GM18951 (cell line): ENCODE results near the gene ASPG.

Experiments
- POLR2A ChIP-seq: IDR thresholded peaks from 4 replicates; pipeline ENCODE4 v1.6.1; 2011; ENCODE audit warnings: mild to moderate bottlenecking; ENCODE audit not compliant: insufficient read length, insufficient read depth; ENCODE audit errors: extremely low read depth
- in situ Hi-C: fragments of 300-500 bp; cut with MboI; formaldehyde crosslinking; loops from one replicate; pipeline ENCODE4 v1.12.0; 2022; ENCODE audit warnings: low sequenced_read_pairs, mixed read lengths, inconsistent platforms; ENCODE audit not compliant: unreplicated experiment

The ASPG gene

DNA sequence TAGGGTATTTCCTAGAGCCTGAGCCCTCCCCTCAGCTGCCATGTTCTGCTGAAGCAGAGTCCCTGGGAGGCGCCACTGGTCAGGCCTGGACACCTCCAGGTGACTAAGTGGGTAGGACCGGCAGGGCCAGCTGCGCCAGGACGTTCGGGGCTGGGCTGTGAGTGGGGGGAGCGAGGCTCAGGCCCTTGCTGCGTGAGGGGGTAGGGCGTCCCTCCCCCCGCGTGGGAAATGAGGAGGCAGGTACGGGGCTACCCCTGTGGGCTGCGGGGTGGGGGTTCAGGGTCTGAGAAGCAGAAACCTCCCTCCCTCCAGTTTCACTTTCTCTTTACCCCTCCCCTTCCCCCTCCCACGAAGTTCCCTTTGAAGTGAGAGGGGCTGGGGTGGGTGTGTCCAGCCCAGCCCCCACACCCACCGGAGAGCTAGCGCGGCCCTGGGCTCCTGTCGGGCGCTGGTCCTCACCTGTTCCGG is 30.8 kb downstream of the ASPG start:
- in situ Hi-C loops, result no loop called here
- TF ChIP-seq POLR2A, result no peak

DNA sequence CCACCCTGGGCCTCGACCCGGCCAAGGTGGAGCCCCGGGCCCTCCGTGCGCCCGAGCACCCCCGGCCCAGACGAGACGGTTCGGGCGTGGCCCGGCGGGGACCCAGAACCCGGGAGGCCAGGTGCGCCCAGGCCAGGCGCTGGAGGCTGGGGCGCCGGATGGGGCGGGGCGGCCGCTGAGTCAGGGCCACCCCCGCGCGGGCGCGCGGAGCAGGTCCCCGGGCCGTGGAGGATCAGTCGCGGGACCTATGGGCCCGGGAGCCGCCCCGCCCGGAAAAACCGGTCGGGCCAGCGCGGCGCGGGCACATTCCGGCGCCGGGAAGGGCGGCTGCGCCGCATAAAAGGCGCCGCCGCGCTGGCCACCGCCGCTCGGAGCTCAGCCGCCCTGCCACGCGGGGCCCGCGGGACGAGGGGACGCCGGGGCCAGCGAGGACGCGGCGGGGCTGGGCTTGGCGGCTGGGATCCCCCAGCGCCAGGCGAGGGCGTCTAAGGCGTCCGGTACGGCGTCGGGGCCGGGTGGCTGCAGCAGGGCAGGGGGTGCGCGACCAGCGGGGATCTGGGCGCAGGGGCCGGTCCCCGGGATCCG is 31.3 kb downstream of the ASPG start:
- in situ Hi-C loops, result no loop called here
- TF ChIP-seq POLR2A, result no peak

DNA sequence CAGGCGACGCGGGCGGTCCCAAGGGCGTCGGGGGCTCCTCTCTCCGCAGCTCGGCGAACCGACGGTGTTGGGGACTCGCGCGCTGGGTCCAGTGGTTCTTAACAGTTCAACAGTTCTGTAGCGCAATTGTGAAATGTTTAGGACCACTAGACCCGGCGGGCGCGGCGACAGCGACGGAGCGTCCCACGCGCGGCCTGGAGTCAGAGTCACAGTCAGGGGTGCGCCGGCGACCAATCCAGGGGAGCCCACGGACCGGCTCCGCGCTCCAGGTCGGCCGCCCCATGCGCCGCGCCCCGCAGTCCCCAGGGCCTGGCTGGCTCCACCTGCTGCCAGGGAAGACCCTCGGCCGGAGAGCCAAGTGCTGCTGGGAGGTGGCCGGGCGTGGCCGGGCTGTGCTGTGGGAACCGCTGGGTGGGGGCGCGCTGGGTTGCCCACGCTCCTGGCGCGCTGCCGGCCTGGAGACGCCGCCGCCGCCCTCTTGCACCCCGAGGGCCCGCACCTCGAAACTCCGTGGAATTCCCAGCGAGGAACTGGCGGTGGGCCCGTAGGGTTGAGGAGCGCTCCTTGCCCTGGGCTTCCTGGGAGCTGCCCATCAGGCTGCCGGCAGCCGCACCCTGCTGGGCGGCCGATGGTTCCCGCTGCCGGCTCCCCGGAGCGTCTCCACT is 32.0 kb downstream of the ASPG start:
- in situ Hi-C loops, result no loop called here
- TF ChIP-seq POLR2A, result no peak

DNA sequence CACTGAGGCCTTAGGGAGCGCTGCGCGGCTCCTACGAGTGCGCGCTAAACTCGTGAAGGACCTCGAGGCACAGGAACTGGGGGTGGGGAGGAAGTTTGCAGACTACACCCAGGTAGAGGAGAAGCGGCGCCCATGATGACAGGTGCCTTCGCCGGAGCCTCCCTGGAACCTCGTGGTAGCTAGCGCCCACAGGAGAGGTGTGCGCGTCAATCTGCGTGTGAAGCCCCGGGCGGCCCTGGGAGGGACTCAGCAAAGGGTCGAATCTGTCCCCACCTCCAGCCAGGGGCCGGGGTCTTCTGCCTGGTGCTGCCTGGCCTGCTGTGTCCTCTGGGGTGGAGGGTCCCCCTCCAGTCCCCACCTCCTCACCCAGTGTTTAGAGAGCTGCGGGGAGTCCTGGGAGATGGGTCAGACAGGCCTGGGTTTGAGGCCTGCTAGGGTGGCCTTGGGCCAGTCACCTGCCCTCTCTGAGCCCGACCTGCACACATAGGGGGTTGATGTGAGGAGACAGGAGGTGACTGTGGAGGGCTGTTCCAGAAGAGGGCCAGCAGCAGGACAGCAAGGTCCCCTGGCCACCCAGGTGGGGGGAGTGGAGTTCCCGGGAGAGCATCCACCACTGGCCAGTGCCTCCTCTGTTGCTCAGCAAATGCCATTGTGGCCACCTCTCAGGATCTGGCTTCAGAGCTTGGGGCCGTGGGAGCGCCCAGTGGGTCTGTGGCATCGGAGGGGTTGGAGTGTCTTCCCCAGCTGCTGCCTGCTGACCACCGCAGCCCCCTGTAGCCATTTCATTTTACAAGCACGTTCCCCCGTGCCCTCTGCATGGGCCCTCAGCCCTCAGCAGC is 32.7 kb downstream of the ASPG start:
- in situ Hi-C loops, result no loop called here
- TF ChIP-seq POLR2A, result no peak

DNA sequence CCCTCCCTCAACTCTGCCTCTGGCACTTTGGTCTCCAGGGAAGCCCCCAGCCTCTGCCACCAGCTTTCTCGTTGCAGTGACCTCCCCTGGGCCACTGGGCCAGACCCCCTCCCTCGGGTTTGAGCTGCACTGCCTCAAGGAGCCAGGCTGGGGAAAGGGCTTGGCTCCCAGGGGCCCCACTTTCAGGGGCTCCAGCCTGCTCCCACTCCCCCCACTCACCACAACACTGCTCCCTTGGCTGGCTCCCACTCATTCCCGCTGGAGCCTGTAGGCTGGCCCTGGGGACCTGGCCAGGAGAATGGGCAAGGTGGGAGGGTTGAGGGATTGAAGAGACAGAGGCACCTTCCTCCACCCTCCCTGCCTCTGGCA is 33.6 kb downstream of the ASPG start:
- no peak for TF ChIP-seq POLR2A
- in situ Hi-C loops, result no loop called here

DNA sequence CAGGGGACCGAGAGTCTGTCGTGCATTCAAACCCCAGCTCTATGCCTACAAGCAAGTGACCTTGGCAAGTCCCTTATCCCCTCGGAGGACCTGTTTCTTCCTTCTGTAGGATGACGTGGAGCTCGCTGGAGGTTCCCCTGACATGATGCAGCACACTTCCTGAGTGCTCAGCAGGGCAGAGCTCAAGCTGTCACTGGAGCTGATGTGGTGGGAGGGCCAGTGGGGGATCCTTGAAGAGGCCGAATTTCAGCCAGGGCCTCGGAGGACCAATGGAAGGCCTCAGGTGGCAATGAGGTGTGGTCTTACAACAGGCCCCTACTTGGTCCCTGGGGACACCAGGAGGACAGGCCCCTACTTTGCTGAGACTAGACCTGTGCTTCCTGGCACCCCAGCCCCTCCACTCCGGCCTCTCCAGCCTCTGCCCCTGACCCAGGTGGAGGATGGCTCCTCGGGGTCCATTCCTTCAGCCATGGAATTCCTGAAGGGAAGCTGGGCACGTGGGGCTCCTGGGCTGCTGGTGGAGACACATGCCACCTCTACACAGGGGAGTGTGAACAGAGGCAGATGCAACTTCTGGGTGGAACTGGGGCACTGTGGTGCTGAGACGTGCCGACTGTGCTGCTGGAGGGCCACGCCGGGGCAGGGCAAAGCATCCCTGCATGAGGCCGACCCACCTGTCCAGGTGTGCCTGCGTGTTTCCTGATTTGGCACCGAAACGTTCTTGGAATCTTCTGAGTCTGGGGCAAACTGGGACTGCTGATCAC is 34.2 kb downstream of the ASPG start:
- in situ Hi-C loops, result no loop called here
- TF ChIP-seq POLR2A, result no peak

DNA sequence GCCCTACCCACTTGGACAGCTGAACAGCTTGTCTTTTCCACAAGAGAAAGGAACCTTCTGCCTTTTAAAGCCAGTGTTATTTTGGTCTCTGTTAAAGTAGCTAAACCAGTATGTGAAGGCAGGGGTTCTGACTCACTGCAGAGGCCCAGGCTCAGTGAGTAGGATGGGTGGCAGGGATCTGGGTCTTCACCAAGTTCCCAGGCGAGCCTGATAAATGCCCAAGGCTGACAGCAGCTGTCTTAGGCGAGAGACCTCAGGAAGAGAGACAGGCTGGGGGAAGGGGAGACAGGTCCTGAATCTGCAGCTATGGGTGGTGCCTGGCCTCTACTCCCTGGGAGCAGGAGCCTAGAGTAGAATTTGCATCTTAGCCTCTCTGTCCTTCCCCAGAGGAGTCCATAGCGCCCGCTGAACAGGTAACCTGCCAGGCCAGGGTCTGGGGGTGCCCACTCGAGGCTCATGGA is 34.8 kb downstream of the ASPG start:
- in situ Hi-C loops, result no loop called here
- no peak for TF ChIP-seq POLR2A

DNA sequence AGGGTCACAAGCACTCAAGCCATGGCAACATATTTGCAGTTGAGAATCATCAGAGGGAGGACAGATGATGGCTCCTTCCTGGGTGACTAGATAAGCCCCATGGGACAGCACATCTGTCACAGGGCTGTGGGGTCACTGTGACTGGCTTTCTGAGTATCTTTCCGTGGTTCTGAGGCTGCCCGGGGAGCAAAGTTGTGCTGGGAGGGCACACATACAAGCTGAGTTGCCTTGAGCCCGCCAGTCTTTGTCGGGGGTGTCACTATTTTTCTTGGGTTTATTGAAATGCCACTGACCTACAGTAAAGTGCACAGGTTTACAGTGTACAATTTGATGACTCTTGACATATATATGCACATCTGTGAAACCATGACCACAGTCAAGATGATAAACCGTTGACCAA is 35.6 kb downstream of the ASPG start:
- no peak for TF ChIP-seq POLR2A
- in situ Hi-C loops, result no loop called here

DNA sequence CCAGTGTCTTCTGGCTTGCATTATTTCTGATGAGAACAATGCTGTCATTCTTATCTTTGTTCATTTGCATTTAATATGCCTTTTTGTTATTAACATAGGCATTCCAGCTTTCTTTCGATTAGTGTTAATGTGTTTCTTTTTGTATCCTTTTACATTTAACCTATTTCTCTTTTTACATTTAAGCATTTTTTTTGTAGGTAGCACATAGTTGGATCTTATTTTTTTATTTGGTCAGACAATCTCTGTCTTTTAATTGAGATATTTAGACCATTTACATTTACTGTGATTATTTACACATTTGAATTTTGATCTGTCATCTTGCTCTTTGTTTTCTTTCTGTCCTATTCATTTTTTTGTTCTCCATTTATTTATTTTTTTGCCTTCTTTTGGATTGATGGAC is 38.4 kb downstream of the ASPG start:
- no peak for TF ChIP-seq POLR2A
- in situ Hi-C loops, result no loop called here

DNA sequence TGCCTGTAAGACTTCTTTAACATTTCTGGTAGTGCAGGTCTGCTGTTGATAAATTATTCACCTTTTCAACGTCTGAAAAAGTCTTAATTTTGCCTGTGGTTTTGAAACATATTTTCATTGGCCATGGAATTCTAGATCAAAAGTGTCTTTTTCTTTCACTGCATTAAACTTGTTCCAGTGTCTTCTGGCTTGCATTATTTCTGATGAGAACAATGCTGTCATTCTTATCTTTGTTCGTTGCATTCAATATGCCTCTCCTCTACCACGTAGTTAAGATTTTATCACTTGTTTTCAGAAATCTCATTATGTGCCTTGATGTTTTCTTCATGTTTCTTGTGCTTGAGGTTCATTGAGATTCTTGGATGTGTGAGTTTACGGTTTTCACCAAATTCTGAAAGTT is 39.5 kb downstream of the ASPG start:
- no peak for TF ChIP-seq POLR2A
- in situ Hi-C loops, result no loop called here

DNA sequence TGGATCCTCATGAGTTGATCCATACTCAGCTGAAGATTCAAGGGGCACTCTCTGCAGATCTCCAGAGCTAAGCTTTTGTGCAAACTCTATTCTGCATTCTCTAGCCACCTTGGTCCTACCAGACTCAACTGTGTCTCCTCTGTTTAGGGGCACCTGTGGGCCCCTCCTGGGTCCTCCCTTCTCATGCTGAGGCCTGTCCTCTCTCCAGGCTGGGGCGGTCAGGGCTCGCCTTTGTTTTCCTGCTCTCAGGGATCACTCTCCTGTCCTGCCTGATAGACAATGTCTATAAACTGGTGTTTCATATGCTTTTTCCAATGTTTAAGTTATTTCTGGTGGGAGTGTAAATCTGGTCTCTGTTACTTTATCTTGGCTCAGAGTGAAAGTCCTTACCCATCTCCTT is 41.3 kb downstream of the ASPG start:
- in situ Hi-C loops, result no loop called here
- TF ChIP-seq POLR2A, result no peak

DNA sequence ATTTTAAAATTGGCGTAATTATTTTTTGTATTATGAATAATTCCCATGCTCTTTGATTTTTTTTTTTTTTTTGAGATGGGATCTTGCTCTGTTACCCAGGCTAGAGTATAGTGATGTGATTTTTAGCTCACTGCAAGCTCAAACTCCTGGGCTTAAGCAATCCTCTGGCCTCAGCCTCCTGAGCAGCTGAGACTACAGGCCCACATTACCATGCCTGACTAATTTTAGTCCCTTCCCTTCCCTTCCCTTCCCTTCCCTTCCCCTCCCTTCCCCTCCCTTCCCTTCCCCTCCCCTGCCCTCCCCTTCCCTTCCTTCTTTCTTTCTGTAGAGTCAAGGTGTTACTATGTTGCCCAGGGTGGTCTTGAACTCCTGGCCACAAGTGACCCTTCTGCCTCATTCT is 43.5 kb downstream of the ASPG start:
- in situ Hi-C loops, result no loop called here
- no peak for TF ChIP-seq POLR2A

DNA sequence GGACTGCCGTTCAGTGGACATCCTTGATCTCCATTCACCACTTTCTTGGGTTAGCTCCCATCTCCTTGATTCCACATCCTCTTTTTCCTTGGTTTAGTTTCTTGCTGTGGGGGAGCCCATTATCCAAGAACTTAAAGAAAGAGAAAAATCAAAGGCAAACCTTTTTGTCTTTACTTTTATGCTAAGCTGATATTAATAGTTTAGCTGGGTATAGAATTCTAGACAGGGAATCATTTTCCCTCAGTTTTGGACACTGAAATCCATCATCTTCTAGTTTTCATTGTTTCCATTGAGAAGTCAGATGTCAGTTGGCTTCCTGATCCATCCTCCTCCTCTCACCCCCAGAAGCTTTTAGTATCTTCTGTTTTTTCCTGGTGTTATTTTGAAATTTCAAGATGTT is 44.1 kb downstream of the ASPG start:
- in situ Hi-C loops, result no loop called here
- TF ChIP-seq POLR2A, result no peak
